ENCODE data around the gene UBR2.
"Not testable (repeated sequence)": the region's sequence is repeated elsewhere in the genome, so short reads cannot be mapped to it uniquely, and the experiment has no call there.

UBR2 gene

GRCh38 chr6:42720739-42721138 is 156.9 kb downstream of the UBR2 start:
- Histone ChIP-seq H3K27ac (ENCODE audit: low read depth in 2 of 2, low read length in 2 of 2) (no peak overlapping the region), H3K4me1 (ENCODE audit: control insufficient read depth in 2 of 2, insufficient read depth in 2 of 2, low read length in 2 of 2) (no peaks in the 10 kb centered on the region), H3K27me3 (ENCODE audit: control insufficient read depth in 2 of 2, insufficient read depth in 2 of 2, low read length in 2 of 2) (no peaks in the 10 kb centered on the region), H3K36me3 (ENCODE audit: control insufficient read depth in 2 of 2, insufficient read depth in 2 of 2, low read length in 2 of 2) (no peaks in the 10 kb centered on the region), H3K9ac (ENCODE audit: low read depth in 1 of 2, low read length in 2 of 2) (no peak overlapping the region), H3K4me3 (ENCODE audit: low read length in 2 of 2) (no peak overlapping the region), H3K9me3 (ENCODE audit: control insufficient read depth in 2 of 2, low read length in 2 of 2) (no peaks in the 10 kb centered on the region)

- H3K4me1 ChIP-seq (ENCODE audit: control insufficient read depth in 2 of 2, insufficient read depth in 2 of 2, low read length in 2 of 2), result peaks cover 4 to 7% of the 10 kb centered on the region in 2 donors
- no peak within 1 kb of the TSS for H3K4me3 ChIP-seq (ENCODE audit: low read length in 2 of 2)
- H3K27ac ChIP-seq (ENCODE audit: low read depth in 2 of 2, low read length in 2 of 2), result no peak within 1 kb of the TSS
- H3K36me3 ChIP-seq (ENCODE audit: control insufficient read depth in 2 of 2, insufficient read depth in 2 of 2, low read length in 2 of 2), result no peaks in the 10 kb centered on the region
- no peaks in the 10 kb centered on the region for H3K27me3 ChIP-seq (ENCODE audit: control insufficient read depth in 2 of 2, insufficient read depth in 2 of 2, low read length in 2 of 2)
- H3K9me3 ChIP-seq (ENCODE audit: control insufficient read depth in 2 of 2, low read length in 2 of 2), result no peaks in the 10 kb centered on the region
- H3K9ac ChIP-seq (ENCODE audit: low read depth in 1 of 2, low read length in 2 of 2), result no peak within 1 kb of the TSS
Observed at GRCh38 chr6:42722497-42722896, 158.7 kb downstream of the UBR2 start, which contains the start of gene PRPH2. Gene PRPH2 (minus strand): TSS chr6:42722597. CDS start chr6:42722334, 263 bp downstream.

GRCh38 chr6:42724825-42725224 is 161.0 kb downstream of the UBR2 start:
- no peak overlapping the region for H3K4me3 ChIP-seq (ENCODE audit: low read length in 2 of 2)
- no peaks in the 10 kb centered on the region for H3K36me3 ChIP-seq (ENCODE audit: control insufficient read depth in 2 of 2, insufficient read depth in 2 of 2, low read length in 2 of 2)
- H3K27ac ChIP-seq (ENCODE audit: low read depth in 2 of 2, low read length in 2 of 2), result no peak overlapping the region
- peaks cover 4 to 7% of the 10 kb centered on the region in 2 donors for H3K4me1 ChIP-seq (ENCODE audit: control insufficient read depth in 2 of 2, insufficient read depth in 2 of 2, low read length in 2 of 2)
- no peaks in the 10 kb centered on the region for H3K9me3 ChIP-seq (ENCODE audit: control insufficient read depth in 2 of 2, low read length in 2 of 2)
- H3K9ac ChIP-seq (ENCODE audit: low read depth in 1 of 2, low read length in 2 of 2), result no peak overlapping the region
- no peaks in the 10 kb centered on the region for H3K27me3 ChIP-seq (ENCODE audit: control insufficient read depth in 2 of 2, insufficient read depth in 2 of 2, low read length in 2 of 2)

- no peaks in the 10 kb centered on the region for H3K9me3 ChIP-seq (ENCODE audit: control insufficient read depth in 2 of 2, low read length in 2 of 2)
- no peaks in the 10 kb centered on the region for H3K36me3 ChIP-seq (ENCODE audit: control insufficient read depth in 2 of 2, insufficient read depth in 2 of 2, low read length in 2 of 2)
- peak overlapping the region; percentile 8 to 46 for H3K27ac ChIP-seq (ENCODE audit: low read depth in 2 of 2, low read length in 2 of 2)
- H3K9ac ChIP-seq (ENCODE audit: low read depth in 1 of 2, low read length in 2 of 2), result no peak overlapping the region
- peaks cover 4 to 7% of the 10 kb centered on the region in 2 donors for H3K4me1 ChIP-seq (ENCODE audit: control insufficient read depth in 2 of 2, insufficient read depth in 2 of 2, low read length in 2 of 2)
- H3K27me3 ChIP-seq (ENCODE audit: control insufficient read depth in 2 of 2, insufficient read depth in 2 of 2, low read length in 2 of 2), result no peaks in the 10 kb centered on the region
- H3K4me3 ChIP-seq (ENCODE audit: low read length in 2 of 2), result peak overlapping the region in 1 of 2 donors; percentile 76
Observed at GRCh38 chr6:42726026-42726425, 162.2 kb downstream of the UBR2 start.

GRCh38 chr6:42726485-42727086 is 162.8 kb downstream of the UBR2 start:
- Histone ChIP-seq H3K36me3 (ENCODE audit: control insufficient read depth in 2 of 2, insufficient read depth in 2 of 2, low read length in 2 of 2) (no peaks in the 10 kb centered on the region), H3K9me3 (ENCODE audit: control insufficient read depth in 2 of 2, low read length in 2 of 2) (no peaks in the 10 kb centered on the region), H3K27ac (ENCODE audit: low read depth in 2 of 2, low read length in 2 of 2) (peak overlapping the region; percentile 74 to 83), H3K4me1 (ENCODE audit: control insufficient read depth in 2 of 2, insufficient read depth in 2 of 2, low read length in 2 of 2) (peaks cover 4 to 7% of the 10 kb centered on the region in 2 donors), H3K4me3 (ENCODE audit: low read length in 2 of 2) (peak overlapping the region; percentile 69 to 76), H3K9ac (ENCODE audit: low read depth in 1 of 2, low read length in 2 of 2) (peak overlapping the region; percentile 38 to 64), H3K27me3 (ENCODE audit: control insufficient read depth in 2 of 2, insufficient read depth in 2 of 2, low read length in 2 of 2) (no peaks in the 10 kb centered on the region)

GRCh38 chr6:42727087-42727611 is 163.3 kb downstream of the UBR2 start:
- Histone ChIP-seq H3K27ac (ENCODE audit: low read depth in 2 of 2, low read length in 2 of 2) (peak overlapping the region; percentile 74 to 83), H3K36me3 (ENCODE audit: control insufficient read depth in 2 of 2, insufficient read depth in 2 of 2, low read length in 2 of 2) (no peaks in the 10 kb centered on the region), H3K9me3 (ENCODE audit: control insufficient read depth in 2 of 2, low read length in 2 of 2) (no peaks in the 10 kb centered on the region), H3K4me1 (ENCODE audit: control insufficient read depth in 2 of 2, insufficient read depth in 2 of 2, low read length in 2 of 2) (peaks cover 4 to 7% of the 10 kb centered on the region in 2 donors), H3K4me3 (ENCODE audit: low read length in 2 of 2) (peak overlapping the region; percentile 69 to 76), H3K9ac (ENCODE audit: low read depth in 1 of 2, low read length in 2 of 2) (peak overlapping the region; percentile 52 to 64), H3K27me3 (ENCODE audit: control insufficient read depth in 2 of 2, insufficient read depth in 2 of 2, low read length in 2 of 2) (no peaks in the 10 kb centered on the region)

GRCh38 chr6:42727627-42728026 is 163.8 kb downstream of the UBR2 start:
- no peaks in the 10 kb centered on the region for H3K36me3 ChIP-seq (ENCODE audit: control insufficient read depth in 2 of 2, insufficient read depth in 2 of 2, low read length in 2 of 2)
- H3K27me3 ChIP-seq (ENCODE audit: control insufficient read depth in 2 of 2, insufficient read depth in 2 of 2, low read length in 2 of 2), result no peaks in the 10 kb centered on the region
- H3K4me3 ChIP-seq (ENCODE audit: low read length in 2 of 2), result peak overlapping the region; percentile 69 to 76
- H3K27ac ChIP-seq (ENCODE audit: low read depth in 2 of 2, low read length in 2 of 2), result peak overlapping the region; percentile 74 to 83
- no peaks in the 10 kb centered on the region for H3K9me3 ChIP-seq (ENCODE audit: control insufficient read depth in 2 of 2, low read length in 2 of 2)
- H3K4me1 ChIP-seq (ENCODE audit: control insufficient read depth in 2 of 2, insufficient read depth in 2 of 2, low read length in 2 of 2), result peaks cover 4 to 7% of the 10 kb centered on the region in 2 donors
- peak overlapping the region; percentile 52 to 64 for H3K9ac ChIP-seq (ENCODE audit: low read depth in 1 of 2, low read length in 2 of 2)

GRCh38 chr6:42729731-42730130 is 165.9 kb downstream of the UBR2 start:
- H3K9ac ChIP-seq (ENCODE audit: low read depth in 1 of 2, low read length in 2 of 2), result no peak overlapping the region
- H3K4me3 ChIP-seq (ENCODE audit: low read length in 2 of 2), result no peak overlapping the region
- H3K27ac ChIP-seq (ENCODE audit: low read depth in 2 of 2, low read length in 2 of 2), result no peak overlapping the region
- peaks cover 4 to 7% of the 10 kb centered on the region in 2 donors for H3K4me1 ChIP-seq (ENCODE audit: control insufficient read depth in 2 of 2, insufficient read depth in 2 of 2, low read length in 2 of 2)
- no peaks in the 10 kb centered on the region for H3K27me3 ChIP-seq (ENCODE audit: control insufficient read depth in 2 of 2, insufficient read depth in 2 of 2, low read length in 2 of 2)
- H3K36me3 ChIP-seq (ENCODE audit: control insufficient read depth in 2 of 2, insufficient read depth in 2 of 2, low read length in 2 of 2), result no peaks in the 10 kb centered on the region
- H3K9me3 ChIP-seq (ENCODE audit: control insufficient read depth in 2 of 2, low read length in 2 of 2), result no peaks in the 10 kb centered on the region

GRCh38 chr6:42733867-42734481 is 170.1 kb downstream of the UBR2 start:
- H3K27me3 ChIP-seq (ENCODE audit: control insufficient read depth in 2 of 2, insufficient read depth in 2 of 2, low read length in 2 of 2); H3K36me3 ChIP-seq (ENCODE audit: control insufficient read depth in 2 of 2, insufficient read depth in 2 of 2, low read length in 2 of 2): not testable (repeated sequence)

GRCh38 chr6:42735976-42736375 is 172.1 kb downstream of the UBR2 start:
- Histone ChIP-seq H3K27ac (ENCODE audit: low read depth in 2 of 2, low read length in 2 of 2) (no peak overlapping the region), H3K4me1 (ENCODE audit: control insufficient read depth in 2 of 2, insufficient read depth in 2 of 2, low read length in 2 of 2) (no peaks in the 10 kb centered on the region)

More at GRCh38 chr6:42733867-42734481, 170.1 kb downstream of the UBR2 start:
- not testable (repeated sequence) for H3K4me1 ChIP-seq (ENCODE audit: control insufficient read depth in 2 of 2, insufficient read depth in 2 of 2, low read length in 2 of 2); H3K9me3 ChIP-seq (ENCODE audit: control insufficient read depth in 2 of 2, low read length in 2 of 2); H3K9ac ChIP-seq (ENCODE audit: low read depth in 1 of 2, low read length in 2 of 2); H3K4me3 ChIP-seq (ENCODE audit: low read length in 2 of 2); H3K27ac ChIP-seq (ENCODE audit: low read depth in 2 of 2, low read length in 2 of 2)

More at GRCh38 chr6:42735976-42736375, 172.1 kb downstream of the UBR2 start:
- Histone ChIP-seq H3K27me3 (ENCODE audit: control insufficient read depth in 2 of 2, insufficient read depth in 2 of 2, low read length in 2 of 2) (no peaks in the 10 kb centered on the region), H3K4me3 (ENCODE audit: low read length in 2 of 2) (no peak overlapping the region), H3K9ac (ENCODE audit: low read depth in 1 of 2, low read length in 2 of 2) (no peak overlapping the region), H3K36me3 (ENCODE audit: control insufficient read depth in 2 of 2, insufficient read depth in 2 of 2, low read length in 2 of 2) (no peaks in the 10 kb centered on the region), H3K9me3 (ENCODE audit: control insufficient read depth in 2 of 2, low read length in 2 of 2) (no peaks in the 10 kb centered on the region)

Measured in mucosa of rectum (tissue), 2 donors.